Measurements from ENCODE around the gene CELF1.
"Not testable (repeated sequence)": the region's sequence is repeated elsewhere in the genome, so short reads cannot be mapped to it uniquely, and the experiment has no call there.

The CELF1 gene

DNA sequence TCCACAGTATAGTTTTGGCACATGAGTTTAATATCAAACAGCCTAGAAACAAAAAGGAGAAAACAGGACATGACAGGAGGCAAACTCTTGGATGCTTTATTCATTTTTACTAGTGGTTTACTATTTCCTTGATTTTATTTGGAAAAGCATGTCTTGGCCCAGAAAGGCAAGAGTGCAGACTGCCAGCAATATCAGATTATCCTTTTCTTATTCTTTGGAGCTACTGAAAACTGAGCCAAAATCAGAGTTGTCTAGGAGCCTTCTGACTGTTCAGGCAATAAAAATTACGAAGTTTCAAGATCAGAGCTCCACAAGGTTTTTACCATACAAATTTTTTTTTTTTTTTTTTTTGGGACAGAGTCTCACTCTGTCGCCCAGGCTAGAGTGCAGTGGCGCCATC lies 16.0 kb downstream of the CELF1 start:
- no peak for DNase-seq

DNA sequence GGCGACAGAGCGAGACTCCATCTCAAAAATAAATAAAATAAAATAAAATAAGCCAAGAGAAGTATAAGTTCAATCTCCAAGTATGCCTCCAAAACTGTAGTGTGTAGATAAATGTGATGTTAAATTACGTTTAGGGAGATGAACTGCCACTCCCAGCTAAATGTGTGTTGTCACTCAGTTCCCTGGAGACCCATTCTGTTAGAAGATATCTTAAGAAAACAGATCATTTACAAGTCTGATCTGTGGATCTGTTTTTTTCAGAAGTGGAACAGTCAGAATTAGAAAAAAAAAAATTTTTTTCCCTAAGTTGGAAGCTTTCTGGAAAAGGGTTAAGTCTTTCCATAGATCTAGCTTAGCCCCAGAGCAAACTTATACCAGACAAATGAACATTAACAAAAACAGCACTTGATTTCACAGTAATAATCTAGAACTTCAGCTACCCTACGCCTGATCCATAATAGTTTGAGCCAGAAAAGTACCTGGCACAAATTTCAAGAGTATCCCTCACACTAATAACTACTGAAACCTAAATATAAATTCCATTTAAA lies 18.2 kb downstream of the CELF1 start:
- DNase-seq: no peak

DNA sequence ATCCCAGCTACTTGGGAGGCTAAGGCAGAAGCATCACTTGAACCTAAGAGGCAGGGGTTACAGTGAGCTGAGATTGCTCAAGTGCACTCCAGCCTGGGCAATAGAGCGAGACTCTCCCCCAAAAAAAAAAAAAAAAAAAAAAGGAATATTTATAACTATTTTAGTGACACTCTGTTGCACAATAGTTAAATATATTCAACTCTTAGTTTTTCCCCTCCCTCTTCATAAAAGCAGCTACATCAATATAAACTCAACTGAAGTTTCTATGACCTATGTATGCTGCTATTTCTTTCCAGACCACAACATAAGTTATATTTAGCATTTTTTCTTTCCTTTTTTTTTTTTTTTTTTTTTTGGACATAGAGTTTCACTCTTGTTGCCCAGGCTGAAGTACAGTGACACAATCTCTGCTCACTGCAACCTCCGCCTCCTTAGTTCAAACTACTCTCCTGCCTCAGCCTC lies 19.2 kb downstream of the CELF1 start:
- DNase-seq: no peak

DNA sequence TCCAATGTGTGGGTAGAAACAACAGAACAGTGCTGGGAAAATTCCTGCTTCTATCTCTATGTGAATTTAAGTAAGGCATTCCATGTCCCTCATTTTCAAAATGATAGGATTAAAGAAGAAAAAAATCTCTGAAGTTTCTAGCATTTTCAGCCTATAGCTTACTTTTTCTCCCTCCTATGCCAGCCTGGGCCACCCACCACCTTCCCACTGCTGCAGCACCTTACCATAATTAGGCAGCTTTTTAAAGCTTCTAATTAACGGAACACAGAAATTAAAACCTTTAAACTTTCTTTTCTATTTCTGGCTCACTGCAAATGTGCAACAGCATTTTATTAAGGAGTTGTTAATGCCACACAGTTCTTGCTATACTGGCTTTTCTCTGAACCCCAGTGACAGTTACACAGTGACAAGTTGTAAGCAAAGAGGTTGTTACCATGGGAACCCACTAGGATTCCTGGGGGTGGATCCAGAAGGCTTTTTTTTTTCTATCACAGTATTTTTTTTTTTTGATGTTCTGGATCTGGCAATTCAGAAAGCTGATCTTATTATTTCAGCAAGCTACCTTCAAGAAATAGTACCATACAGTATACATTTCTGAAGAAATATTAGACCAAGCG lies 20.2 kb downstream of the CELF1 start:
- DNase-seq: no peak

DNA sequence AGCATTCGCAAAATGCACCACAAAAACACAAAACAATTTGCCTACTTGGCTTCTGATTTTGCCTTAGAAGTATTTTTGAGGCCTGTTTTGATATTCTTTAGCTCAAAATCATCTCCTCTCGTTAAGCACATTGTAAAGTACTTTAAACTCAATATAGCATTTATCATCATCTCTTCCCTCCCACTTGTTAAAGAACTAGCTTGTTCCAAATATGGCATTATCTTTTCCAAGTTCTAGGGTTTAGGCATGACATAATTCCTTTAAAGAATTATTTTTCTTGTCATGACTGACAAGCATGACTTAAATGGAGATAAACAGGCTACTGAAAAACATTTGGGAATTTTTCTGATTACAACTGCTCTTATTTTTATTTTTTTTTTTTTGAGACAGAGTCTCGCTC lies 21.3 kb downstream of the CELF1 start:
- no peak for DNase-seq

DNA sequence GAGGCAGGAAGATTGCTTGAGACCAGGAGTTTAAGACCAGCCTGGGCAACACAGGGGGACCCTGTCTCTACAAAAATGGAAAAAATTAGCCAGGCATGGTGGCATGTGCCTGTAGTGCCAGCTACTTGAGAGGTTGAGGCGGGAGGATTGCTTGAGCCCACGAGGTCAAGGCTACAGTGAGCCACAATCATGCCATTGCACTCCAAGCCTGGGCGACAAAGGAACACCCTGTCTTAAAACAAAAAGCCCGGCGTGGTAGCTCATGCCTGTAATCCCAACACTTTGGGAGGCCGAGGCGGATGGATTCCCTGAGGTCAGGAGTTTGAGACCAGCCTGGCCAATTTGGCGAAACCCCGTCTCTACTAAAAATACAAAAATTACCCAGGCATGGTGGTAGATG lies 22.2 kb downstream of the CELF1 start:
- DNase-seq: not testable (repeated sequence)

DNA sequence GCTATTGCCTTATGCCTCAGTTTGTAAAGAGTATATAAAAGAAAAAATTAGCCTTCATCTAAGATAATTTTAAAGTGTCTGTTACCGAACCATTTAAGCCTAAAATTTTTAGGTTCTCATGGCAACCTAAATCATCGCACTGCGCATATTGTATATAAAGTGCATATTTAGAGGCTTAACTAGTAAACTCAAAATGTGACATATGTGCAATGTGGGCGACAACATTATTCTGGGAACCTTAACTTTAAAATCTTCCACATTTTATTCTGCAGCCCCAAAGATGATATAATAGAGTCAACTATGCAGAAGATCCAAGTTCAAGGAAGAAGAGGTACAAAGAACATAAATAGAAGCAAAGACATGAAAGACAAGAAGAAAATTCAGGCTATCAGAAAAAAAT lies 23.0 kb downstream of the CELF1 start:
- DNase-seq: no peak

DNA sequence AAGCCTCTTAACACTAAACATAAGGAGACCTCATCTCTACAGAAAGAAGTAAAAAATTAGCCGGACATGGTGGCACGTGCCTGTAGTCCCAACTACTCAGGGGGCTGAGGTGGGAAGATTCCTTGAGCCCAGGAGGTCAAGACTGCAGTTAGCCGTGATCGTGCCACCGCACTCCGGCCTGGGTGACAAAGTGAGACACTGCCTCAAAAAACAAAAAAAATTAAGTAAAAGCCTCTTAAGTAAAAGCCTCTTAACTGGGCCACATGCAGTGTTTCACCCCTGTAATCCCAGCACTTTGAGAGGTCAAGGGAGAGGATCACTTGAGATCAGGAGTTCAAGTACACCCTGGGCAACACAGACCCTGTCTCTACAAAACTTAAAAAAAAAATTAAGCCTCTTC lies 25.7 kb downstream of the CELF1 start:
- DNase-seq: no peak

DNA sequence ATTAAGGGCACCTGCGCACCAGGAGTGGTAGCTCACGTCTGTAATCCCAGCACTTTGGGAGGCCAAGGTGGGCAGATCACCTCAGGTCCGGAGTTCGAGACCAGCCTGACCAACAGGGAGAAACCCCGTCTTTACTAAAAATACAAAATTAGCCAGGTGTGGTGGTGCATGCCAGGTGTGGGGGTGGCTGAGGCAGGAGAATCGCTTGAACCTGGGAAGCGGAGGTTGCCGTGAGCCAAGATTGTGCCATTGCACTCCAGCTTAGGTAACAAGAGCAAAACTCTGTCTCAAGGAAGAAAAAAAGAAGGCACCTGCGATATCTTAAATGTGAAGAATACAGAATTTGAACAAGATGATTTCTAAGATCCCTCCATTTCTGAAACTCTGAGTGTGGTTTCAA lies 26.9 kb downstream of the CELF1 start:
- DNase-seq: not testable (repeated sequence)

DNA sequence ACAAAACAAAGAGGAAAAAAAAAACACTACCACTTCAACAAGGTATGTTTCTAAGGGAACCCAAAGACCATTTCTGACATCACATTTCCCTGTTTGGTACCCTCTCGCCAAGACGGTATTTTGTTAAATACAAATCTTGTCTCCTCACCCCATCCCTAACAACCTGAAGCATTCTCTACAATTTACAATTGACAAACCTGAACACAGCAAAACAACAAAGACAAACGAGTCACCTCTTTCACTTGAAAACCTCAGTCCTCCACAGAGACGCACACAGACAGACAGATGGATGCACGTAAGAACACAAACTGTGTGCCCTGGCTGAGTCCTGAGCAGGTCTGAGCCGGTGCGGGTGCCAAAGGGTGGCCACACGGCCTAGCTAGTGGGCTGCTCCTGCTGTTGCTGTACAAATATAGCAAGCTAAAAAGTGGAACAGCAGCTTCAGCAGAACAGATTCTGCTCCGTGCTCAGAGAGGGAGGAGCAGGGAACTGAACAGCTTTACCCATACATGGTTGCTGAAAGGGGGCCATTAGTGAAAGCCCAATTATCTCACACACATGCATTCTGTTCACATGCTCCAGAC lies 28.5 kb downstream of the CELF1 start:
- no peak for DNase-seq

DNA sequence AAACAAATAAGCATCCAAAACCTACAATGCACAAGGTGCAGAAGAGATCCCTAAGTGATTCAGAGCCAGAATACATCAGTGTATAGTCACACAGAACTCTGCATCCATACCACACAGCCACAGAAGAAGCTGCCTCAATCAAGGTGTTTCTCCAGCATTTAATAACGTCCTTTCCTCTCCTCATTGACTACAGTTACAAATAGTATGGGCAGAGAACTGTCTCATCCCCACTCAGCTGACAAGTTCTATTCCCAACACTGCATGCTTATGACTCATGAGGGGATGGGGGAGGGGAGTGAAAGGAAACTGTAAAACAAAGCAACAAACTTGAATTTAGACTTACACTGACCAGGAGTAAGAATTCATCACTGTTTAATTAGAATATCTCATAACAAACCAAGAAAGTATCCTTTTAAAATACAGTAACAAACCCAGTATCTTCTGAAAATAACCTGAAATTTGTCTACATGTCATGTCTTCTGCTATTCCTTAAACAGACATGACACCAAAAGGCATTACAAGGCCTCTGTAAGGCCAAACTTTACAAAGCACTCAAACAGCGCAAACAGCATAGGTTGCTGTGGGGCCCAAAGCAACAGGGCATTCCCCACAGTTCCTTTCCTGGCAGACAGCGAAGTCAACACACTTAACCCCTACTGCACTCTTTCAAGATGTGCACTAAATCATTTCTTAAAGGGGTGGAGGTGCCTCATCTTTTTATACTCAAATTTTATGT lies 29.3 kb downstream of the CELF1 start:
- no peak for DNase-seq

DNA sequence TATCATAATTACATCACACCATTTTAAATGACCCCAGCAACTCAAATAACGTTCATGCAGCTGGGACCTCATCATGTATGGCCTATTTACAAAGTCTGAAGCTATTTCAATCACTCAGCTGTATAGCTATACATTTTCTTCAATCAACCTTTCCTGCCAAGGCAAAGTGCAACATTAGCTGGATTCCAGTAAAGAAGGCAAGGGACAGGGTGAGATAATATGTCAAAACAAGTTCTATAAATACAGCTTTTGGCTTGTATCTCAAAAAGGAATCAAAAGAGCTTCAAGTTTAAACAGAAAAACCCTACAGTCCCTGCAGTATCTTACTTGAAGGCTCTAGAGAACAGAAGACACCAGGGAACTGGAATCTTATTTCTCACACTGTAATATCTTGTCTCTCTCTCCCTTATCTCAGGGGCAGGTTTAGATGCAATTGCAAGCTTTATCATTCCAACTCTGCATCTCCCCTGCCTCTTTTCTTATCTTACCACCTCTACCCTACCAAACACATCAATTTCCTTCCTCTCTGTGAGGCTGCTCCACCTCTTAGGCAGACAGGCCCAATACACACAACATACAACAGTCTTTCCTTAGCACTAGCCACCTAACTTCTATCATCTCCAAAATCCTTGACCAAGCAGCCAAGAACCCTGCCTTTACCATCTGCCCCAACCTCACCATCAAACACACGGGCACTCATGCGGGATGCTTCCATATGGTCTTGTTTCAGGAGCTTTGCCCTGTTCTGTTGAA lies 34.5 kb downstream of the CELF1 start:
- DNase-seq: no peak

DNA sequence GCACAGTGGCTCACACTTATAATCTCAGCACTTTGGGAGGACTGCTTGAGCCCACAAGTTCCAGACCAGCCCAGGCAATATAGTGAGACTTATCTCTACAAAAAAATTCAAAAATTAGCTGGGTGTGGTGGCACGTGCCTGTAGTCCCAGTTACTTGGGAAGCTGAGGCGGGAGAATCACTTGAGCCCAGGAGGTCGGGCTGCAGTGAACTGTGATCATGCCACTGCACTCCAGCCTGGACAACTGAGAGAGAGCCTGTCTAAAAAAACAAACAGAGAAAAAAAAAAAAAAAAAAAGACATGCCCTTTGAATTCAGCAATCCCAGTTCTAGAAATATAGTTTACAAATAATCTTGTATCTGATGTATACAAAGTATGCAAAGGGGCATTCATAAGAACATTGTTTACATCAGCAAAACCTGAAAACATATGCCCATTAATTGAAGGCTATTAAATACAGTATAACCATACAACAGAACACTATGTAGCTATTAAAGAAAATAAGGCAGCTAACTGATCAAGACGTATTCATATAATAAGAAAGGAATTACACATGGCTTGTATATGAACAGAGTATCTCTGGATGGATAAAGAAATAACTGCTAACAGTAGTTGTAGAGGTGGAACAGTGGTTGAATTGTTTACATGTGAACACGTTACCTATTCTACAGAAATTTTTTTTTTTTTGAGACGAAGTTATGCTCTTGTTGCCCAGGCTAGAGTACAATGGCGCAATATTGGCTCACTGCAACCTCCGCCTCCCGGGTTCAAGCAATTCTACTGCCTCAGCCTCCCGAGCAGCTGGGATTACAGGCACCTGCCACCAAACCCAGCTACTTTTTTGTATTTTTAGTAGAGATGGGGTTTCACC lies 35.7 kb downstream of the CELF1 start:
- DNase-seq: no peak

DNA sequence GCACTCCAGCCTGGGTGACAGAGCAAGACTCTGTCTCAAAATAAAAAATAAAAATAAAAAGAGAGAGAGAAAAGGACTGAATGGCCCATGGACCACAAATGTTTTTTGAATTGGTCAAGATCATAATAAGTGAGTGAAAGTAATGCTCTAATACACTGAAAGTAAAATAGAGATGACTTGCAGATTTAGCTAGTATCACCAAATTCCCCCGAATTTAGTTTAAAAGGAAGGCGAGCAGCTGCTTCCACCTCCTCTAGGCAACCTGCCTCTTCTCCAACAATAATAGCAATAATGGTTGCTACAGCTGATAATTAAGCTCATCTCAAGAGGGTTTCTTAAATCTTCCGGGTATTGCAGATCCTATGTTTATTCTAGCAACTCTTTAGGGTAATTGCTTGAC lies 36.8 kb downstream of the CELF1 start:
- DNase-seq: no peak

DNA sequence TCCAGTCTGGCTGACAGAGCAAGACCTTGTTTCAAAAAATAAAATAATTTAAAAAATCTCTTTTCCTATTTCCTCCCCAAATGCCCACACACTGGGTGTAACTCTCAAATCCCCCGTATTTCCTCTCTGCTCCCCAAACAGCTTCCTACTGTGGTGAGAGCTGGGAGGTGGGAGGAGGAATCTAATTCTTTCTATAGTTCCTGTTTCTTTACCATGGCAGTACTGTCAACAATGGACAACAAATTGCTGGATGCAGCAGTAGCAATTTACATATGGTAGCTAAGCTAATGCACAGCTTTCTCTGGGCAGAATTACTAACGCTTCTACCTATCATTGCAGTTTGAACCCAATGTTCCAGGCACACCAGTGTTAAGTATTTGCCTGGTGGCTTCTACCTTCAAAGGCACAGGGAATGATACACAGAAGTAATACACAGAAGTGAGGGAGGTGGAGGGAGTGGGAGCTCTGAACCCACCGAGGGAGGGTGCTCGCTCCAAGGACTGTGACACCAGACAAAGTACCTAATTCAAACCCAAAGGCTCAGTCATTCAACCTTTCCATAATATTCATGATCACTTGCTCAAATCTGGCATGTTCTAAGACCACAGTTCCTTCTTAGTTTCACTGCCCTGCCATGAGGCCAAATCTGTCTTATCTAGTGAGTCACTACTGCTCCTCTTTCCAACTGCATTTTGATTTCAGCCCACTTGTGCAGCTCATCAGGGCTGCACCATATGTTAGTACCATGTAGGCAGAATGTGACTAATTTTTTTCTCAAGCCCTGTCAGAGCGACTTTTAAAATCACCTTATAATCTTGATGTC lies 37.9 kb downstream of the CELF1 start:
- peak; percentile 68 to 81 for DNase-seq

DNA sequence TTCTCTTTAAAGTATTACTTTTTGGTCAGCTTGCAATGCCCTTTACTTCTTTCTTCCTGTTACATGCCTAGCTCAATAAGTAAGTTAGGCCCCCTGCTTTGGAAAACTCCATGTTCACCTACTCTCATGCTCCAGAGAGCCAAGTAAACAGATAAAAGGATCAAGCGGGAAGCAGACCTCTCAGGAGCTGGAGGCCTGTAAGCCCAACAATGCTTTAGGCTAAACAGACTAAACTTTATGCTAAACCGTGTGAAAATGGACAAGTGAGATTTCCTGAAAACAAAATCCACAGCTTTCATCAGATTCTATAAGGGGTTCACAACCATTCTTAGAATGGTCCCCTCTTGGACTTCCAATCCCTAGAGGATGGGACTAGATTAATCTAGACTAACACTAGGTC lies 40.2 kb downstream of the CELF1 start:
- DNase-seq: no peak

DNA sequence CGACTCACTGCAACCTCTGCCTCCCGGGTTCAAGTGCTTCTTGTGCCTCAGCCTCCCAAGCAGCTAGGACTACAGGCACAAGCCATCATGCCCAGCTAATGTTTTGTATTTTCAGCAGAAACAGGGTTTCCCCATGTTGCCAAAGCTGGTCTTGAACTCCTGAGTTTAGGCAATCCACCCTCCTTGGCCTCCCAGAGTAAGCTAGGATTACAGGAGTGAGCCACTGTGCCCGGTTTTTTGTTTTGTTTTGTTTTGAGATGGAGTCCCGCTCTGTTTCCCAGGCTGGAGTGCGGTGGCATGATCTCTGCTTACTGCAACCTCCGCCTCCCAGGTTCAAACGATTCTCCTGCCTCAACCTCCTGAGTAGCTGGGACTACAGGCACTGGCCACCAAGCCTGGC lies 41.0 kb downstream of the CELF1 start:
- DNase-seq: no peak

DNA sequence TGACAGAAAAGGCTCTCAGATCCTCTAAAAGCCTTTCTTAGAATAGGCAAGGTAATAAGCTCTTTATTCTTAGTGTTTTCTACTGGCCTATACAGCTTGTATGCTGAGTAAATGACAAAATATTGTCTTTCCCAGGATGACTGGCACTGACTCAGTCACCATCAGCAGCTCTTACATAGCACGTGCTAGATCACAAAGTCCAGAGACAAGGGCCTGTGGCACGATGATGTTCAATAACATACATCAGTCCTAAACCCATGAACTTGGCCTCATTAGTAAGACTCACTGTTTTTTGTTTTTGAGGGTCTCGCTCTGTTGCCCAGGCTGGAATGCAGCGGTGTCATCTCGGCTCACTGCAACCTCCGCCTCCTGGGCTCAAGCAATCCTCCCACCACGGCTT lies 42.7 kb downstream of the CELF1 start:
- no peak for DNase-seq

DNA sequence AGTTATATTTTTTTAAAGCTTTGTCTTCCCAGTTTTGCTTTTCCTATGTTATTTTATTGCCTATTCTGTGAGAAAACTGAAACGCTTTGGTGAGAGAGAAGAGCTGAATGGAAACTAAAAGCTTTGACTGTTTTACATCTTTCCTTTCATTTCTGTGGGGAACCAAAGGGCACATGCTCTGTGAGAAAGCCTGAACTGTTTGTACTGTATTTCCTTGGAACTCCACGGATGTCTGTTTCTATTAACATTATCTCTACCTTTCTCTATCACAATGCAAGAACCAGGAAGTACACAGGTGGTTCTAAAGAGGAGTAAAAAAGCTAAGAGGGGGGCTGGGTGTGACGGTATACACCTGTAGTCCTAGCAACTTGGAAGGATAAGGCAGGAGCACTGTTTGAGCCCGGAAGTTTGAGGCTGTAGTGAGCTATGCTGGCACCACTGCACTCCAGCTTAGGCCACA lies 43.8 kb downstream of the CELF1 start:
- no peak for DNase-seq

DNA sequence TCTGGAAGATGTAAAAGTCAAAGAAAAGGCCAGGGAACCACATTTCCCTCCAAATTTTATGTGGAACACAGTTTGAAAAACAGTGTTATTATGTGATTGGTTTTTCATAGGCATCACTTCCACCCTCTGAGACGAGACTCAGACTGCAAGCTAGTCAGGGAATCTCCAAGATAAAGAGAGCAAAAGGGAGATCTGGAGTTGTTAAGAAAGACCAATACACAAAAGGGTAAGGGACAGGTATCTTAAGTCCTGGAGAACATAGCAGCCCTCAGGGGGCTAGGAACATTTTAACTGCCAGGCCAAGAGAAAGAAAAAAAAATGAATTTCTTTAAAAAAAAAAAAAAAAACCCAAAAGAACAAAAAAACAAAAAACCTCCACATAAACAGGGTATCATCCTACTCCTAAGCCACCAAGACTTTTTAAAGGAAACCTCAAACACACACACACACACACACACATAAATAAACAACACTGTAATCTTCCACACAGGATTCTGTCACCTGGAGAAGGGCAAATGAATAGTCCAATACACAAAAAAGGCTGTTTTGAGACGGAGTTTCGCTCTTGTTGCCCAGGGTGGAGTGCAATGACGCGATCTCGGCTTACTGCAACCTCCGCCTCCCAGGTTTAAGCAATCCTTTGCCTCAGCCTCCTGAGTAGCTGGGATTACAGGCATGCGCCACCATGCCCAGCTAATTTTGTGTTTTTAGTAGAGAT lies 44.5 kb downstream of the CELF1 start:
- DNase-seq: no peak
